PFSK-1 (cell line): ENCODE data around the gene RNF144B.

Experiments
- FOXP2 ChIP-seq: optimal IDR thresholded peaks from 2 replicates; pipeline ENCODE3; 2011; ENCODE audit warnings: borderline replicate concordance, control low read depth, inconsistent platforms; ENCODE audit not compliant: insufficient read depth; ENCODE audit errors: extremely low read length, extremely low read depth
- POLR2AphosphoS5 ChIP-seq: IDR thresholded peaks from 2 replicates; pipeline ENCODE4 v1.6.1; 2012; ENCODE audit warnings: low read depth, mild to moderate bottlenecking, control low read depth, low read length, moderate library complexity
- REST ChIP-seq, 2 experiments: IDR thresholded peaks; 2 replicates each; pipeline versions ENCODE4 v1.6.1 to v1.8.0; 2011 to 2012; ENCODE audit warnings: low read depth in 2 of 2, low read length in 2 of 2, control low read depth in 1 of 2, inconsistent platforms in 1 of 2, mild to moderate bottlenecking in 1 of 2, moderate library complexity in 1 of 2; ENCODE audit not compliant: insufficient read depth in 1 of 2
- SIN3A ChIP-seq: IDR thresholded peaks from 2 replicates; pipeline ENCODE4 v1.6.1; 2012; ENCODE audit warnings: mild to moderate bottlenecking, low read length, moderate library complexity, borderline replicate concordance; ENCODE audit not compliant: insufficient read depth
- TAF1 ChIP-seq: IDR thresholded peaks from 2 replicates; pipeline ENCODE4 v1.6.1; 2012; ENCODE audit warnings: low read length, control low read depth, borderline replicate concordance; ENCODE audit not compliant: insufficient read depth

Gene RNF144B

GRCh38 chr6:18371656-18372055 is 15.5 kb upstream of the RNF144B start:
- TF ChIP-seq TAF1 = no peak

- TF ChIP-seq POLR2AphosphoS5 (no peak), TAF1 (no peak), REST (IDR thresholded peaks at IDR 0.05; ENCODE audit: insufficient read depth in 1 of 2, low read depth in 2 of 2, low read length in 2 of 2) (no peak), FOXP2 (no peak), SIN3A (no peak)
Measured at GRCh38 chr6:18380158-18380836, 6.9 kb upstream of the RNF144B start.

GRCh38 chr6:18380851-18381250 is 6.3 kb upstream of the RNF144B start:
- TF ChIP-seq TAF1 (no peak), SIN3A (no peak), POLR2AphosphoS5 (no peak), REST (IDR thresholded peaks at IDR 0.05; ENCODE audit: insufficient read depth in 1 of 2, low read depth in 2 of 2, low read length in 2 of 2) (no peak), FOXP2 (no peak)

- TF ChIP-seq REST (IDR thresholded peaks at IDR 0.05; ENCODE audit: insufficient read depth in 1 of 2, low read depth in 2 of 2, low read length in 2 of 2) = no peak
- no peak for TF ChIP-seq POLR2AphosphoS5
- no peak for TF ChIP-seq SIN3A
- TF ChIP-seq TAF1 = no peak
- no peak for TF ChIP-seq FOXP2
Measured at GRCh38 chr6:18383441-18383840, 3.7 kb upstream of the RNF144B start.

GRCh38 chr6:18384621-18385020 is 2.5 kb upstream of the RNF144B start:
- TF ChIP-seq REST (IDR thresholded peaks at IDR 0.05; ENCODE audit: insufficient read depth in 1 of 2, low read depth in 2 of 2, low read length in 2 of 2) (no peak), FOXP2 (no peak), TAF1 (no peak), POLR2AphosphoS5 (no peak), SIN3A (no peak)
